ENCODE data around the gene MTMR4.
"Not testable (repeated sequence)": the region's sequence is repeated elsewhere in the genome, so short reads cannot be mapped to it uniquely, and the experiment has no call there.

Gene MTMR4

GRCh38 chr17:58513965-58514769, at the start of gene MTMR4:
Gene MTMR4 (minus strand): TSS chr17:58514638. CDS start chr17:58514407, 231 bp downstream.
- H3K27ac Mint-ChIP-seq: peak within 1 kb of the TSS; percentile 97
- peaks cover 51% of the 10 kb centered on the region for H3K4me1 Mint-ChIP-seq (ENCODE audit: low read depth)
- peaks cover 86% of the 10 kb centered on the region for H3K36me3 Mint-ChIP-seq (ENCODE audit: low read depth)

GRCh38 chr17:58560511-58560910, 46.1 kb upstream of the MTMR4 start:
- Mint-ChIP-seq H3K36me3 (ENCODE audit: low read depth) (no peaks in the 10 kb centered on the region), H3K4me1 (ENCODE audit: low read depth) (peaks cover 29% of the 10 kb centered on the region), H3K9me3 (no peaks in the 10 kb centered on the region), H3K4me3 (no peak overlapping the region), H3K27ac (no peak overlapping the region), H3K27me3 (peaks cover 6% of the 10 kb centered on the region)
- intact Hi-C loops (cut with micrococcal nuclease): no loop called here

More at GRCh38 chr17:58513965-58514769, at the start of gene MTMR4:
- H3K27me3 Mint-ChIP-seq: no peaks in the 10 kb centered on the region
- intact Hi-C loops (cut with micrococcal nuclease): no loop called here
- H3K4me3 Mint-ChIP-seq: peak within 1 kb of the TSS; percentile 76
- no peaks in the 10 kb centered on the region for H3K9me3 Mint-ChIP-seq

- peaks cover 17% of the 10 kb centered on the region for H3K4me1 Mint-ChIP-seq (ENCODE audit: low read depth)
- no peaks in the 10 kb centered on the region for H3K9me3 Mint-ChIP-seq
- H3K4me3 Mint-ChIP-seq: no peak overlapping the region
- no peak overlapping the region for H3K27ac Mint-ChIP-seq
- peaks cover 5% of the 10 kb centered on the region for H3K27me3 Mint-ChIP-seq
- intact Hi-C loops (cut with micrococcal nuclease): no loop called here
- no peaks in the 10 kb centered on the region for H3K36me3 Mint-ChIP-seq (ENCODE audit: low read depth)
Observed at GRCh38 chr17:58557981-58558380, 43.5 kb upstream of the MTMR4 start.

GRCh38 chr17:58556833-58557250, 42.4 kb upstream of the MTMR4 start:
- intact Hi-C loops (cut with micrococcal nuclease): no loop called here
- no peaks in the 10 kb centered on the region for H3K9me3 Mint-ChIP-seq
- H3K4me3 Mint-ChIP-seq: no peak overlapping the region
- H3K4me1 Mint-ChIP-seq (ENCODE audit: low read depth): peaks cover 17% of the 10 kb centered on the region
- peaks cover 15% of the 10 kb centered on the region for H3K27me3 Mint-ChIP-seq
- H3K36me3 Mint-ChIP-seq (ENCODE audit: low read depth): no peaks in the 10 kb centered on the region
- H3K27ac Mint-ChIP-seq: peak overlapping the region; percentile 46

- intact Hi-C loops (cut with micrococcal nuclease); H3K9me3 Mint-ChIP-seq; H3K4me3 Mint-ChIP-seq; H3K27ac Mint-ChIP-seq; H3K36me3 Mint-ChIP-seq (ENCODE audit: low read depth): not testable (repeated sequence)
- Mint-ChIP-seq H3K27me3 (peaks cover 18% of the 10 kb centered on the region), H3K4me1 (ENCODE audit: low read depth) (peaks cover 25% of the 10 kb centered on the region)
Observed at GRCh38 chr17:58555109-58555508, 40.7 kb upstream of the MTMR4 start.

GRCh38 chr17:58541249-58541648, 26.8 kb upstream of the MTMR4 start:
- intact Hi-C loops (cut with micrococcal nuclease): no loop called here
- Mint-ChIP-seq H3K27me3 (peaks cover 26% of the 10 kb centered on the region), H3K36me3 (ENCODE audit: low read depth) (no peaks in the 10 kb centered on the region), H3K27ac (no peak overlapping the region), H3K9me3 (no peaks in the 10 kb centered on the region), H3K4me3 (no peak overlapping the region), H3K4me1 (ENCODE audit: low read depth) (peaks cover 20% of the 10 kb centered on the region)

GRCh38 chr17:58539698-58540097, 25.3 kb upstream of the MTMR4 start:
- H3K4me1 Mint-ChIP-seq (ENCODE audit: low read depth): peaks cover 36% of the 10 kb centered on the region
- H3K27me3 Mint-ChIP-seq: peaks cover 21% of the 10 kb centered on the region
- H3K36me3 Mint-ChIP-seq (ENCODE audit: low read depth): no peaks in the 10 kb centered on the region
- no peak overlapping the region for H3K27ac Mint-ChIP-seq
- intact Hi-C loops (cut with micrococcal nuclease): no loop called here
- no peak overlapping the region for H3K4me3 Mint-ChIP-seq
- H3K9me3 Mint-ChIP-seq: no peaks in the 10 kb centered on the region

- Mint-ChIP-seq H3K9me3 (no peaks in the 10 kb centered on the region), H3K4me3 (no peak overlapping the region), H3K27ac (no peak overlapping the region), H3K36me3 (ENCODE audit: low read depth) (no peaks in the 10 kb centered on the region), H3K27me3 (peaks cover 19% of the 10 kb centered on the region), H3K4me1 (ENCODE audit: low read depth) (peaks cover 44% of the 10 kb centered on the region)
- intact Hi-C loops (cut with micrococcal nuclease): no loop called here
Observed at GRCh38 chr17:58538811-58539409, 24.5 kb upstream of the MTMR4 start.

GRCh38 chr17:58537266-58537665, 22.8 kb upstream of the MTMR4 start:
- H3K4me3 Mint-ChIP-seq: no peak overlapping the region
- no peak overlapping the region for H3K27ac Mint-ChIP-seq
- intact Hi-C loops (cut with micrococcal nuclease): no loop called here
- H3K36me3 Mint-ChIP-seq (ENCODE audit: low read depth): no peaks in the 10 kb centered on the region
- no peaks in the 10 kb centered on the region for H3K9me3 Mint-ChIP-seq
- peaks cover 25% of the 10 kb centered on the region for H3K27me3 Mint-ChIP-seq
- peaks cover 60% of the 10 kb centered on the region for H3K4me1 Mint-ChIP-seq (ENCODE audit: low read depth)

GRCh38 chr17:58536542-58536941, 22.1 kb upstream of the MTMR4 start:
- Mint-ChIP-seq H3K4me3 (no peak overlapping the region), H3K9me3 (no peaks in the 10 kb centered on the region), H3K4me1 (ENCODE audit: low read depth) (peaks cover 62% of the 10 kb centered on the region), H3K27ac (no peak overlapping the region), H3K36me3 (ENCODE audit: low read depth) (no peaks in the 10 kb centered on the region), H3K27me3 (peaks cover 24% of the 10 kb centered on the region)
- intact Hi-C loops (cut with micrococcal nuclease): no loop called here

GRCh38 chr17:58535431-58535830, 21.0 kb upstream of the MTMR4 start:
- no peaks in the 10 kb centered on the region for H3K36me3 Mint-ChIP-seq (ENCODE audit: low read depth)
- H3K4me1 Mint-ChIP-seq (ENCODE audit: low read depth): peaks cover 62% of the 10 kb centered on the region
- no peaks in the 10 kb centered on the region for H3K9me3 Mint-ChIP-seq
- intact Hi-C loops (cut with micrococcal nuclease): no loop called here
- H3K27ac Mint-ChIP-seq: peak overlapping the region; percentile 73
- no peak overlapping the region for H3K4me3 Mint-ChIP-seq
- H3K27me3 Mint-ChIP-seq: peaks cover 34% of the 10 kb centered on the region

GRCh38 chr17:58534901-58535421, 20.5 kb upstream of the MTMR4 start:
- no peaks in the 10 kb centered on the region for H3K9me3 Mint-ChIP-seq
- peak overlapping the region; percentile 73 for H3K27ac Mint-ChIP-seq
- H3K4me3 Mint-ChIP-seq: no peak overlapping the region
- H3K4me1 Mint-ChIP-seq (ENCODE audit: low read depth): peaks cover 62% of the 10 kb centered on the region
- H3K27me3 Mint-ChIP-seq: peaks cover 39% of the 10 kb centered on the region
- intact Hi-C loops (cut with micrococcal nuclease): no loop called here
- H3K36me3 Mint-ChIP-seq (ENCODE audit: low read depth): no peaks in the 10 kb centered on the region

GRCh38 chr17:58534331-58534730, 19.9 kb upstream of the MTMR4 start:
- peaks cover 59% of the 10 kb centered on the region for H3K4me1 Mint-ChIP-seq (ENCODE audit: low read depth)
- intact Hi-C loops (cut with micrococcal nuclease): no loop called here
- no peak overlapping the region for H3K4me3 Mint-ChIP-seq
- peaks cover 45% of the 10 kb centered on the region for H3K27me3 Mint-ChIP-seq
- no peaks in the 10 kb centered on the region for H3K36me3 Mint-ChIP-seq (ENCODE audit: low read depth)
- H3K9me3 Mint-ChIP-seq: no peaks in the 10 kb centered on the region
- H3K27ac Mint-ChIP-seq: peak overlapping the region; percentile 73

- intact Hi-C loops (cut with micrococcal nuclease): no loop called here
- H3K27ac Mint-ChIP-seq: peak overlapping the region; percentile 73
- no peak overlapping the region for H3K4me3 Mint-ChIP-seq
Observed at GRCh38 chr17:58533616-58534188, 19.3 kb upstream of the MTMR4 start.

More at GRCh38 chr17:58533616-58534188, 19.3 kb upstream of the MTMR4 start:
- Mint-ChIP-seq H3K9me3 (no peaks in the 10 kb centered on the region), H3K36me3 (ENCODE audit: low read depth) (no peaks in the 10 kb centered on the region), H3K4me1 (ENCODE audit: low read depth) (peaks cover 53% of the 10 kb centered on the region), H3K27me3 (peaks cover 48% of the 10 kb centered on the region)

Measured in dendritic cell treated with granulocyte-macrophage colony-stimulating factor and Interleukin-4, amounts not matched to agents 40 ng/mL and 50 ng/mL, for 4 days (primary cell).